Fibroblast of pulmonary artery (primary cell): ENCODE results near the gene SMIM3.
A peak's percentile ranks its signal among the peaks of the same experiment; 100 is the strongest.

Experiments used
- DNase-seq: peaks from one replicate; pipeline ENCODE4 v3.0.0-alpha.2; 2010; ENCODE audit warnings: low read depth
- H3K4me3 ChIP-seq: replicated peaks from 2 replicates; pipeline ENCODE4 v1.5.1; 2011; ENCODE audit warnings: low read depth, mild to moderate bottlenecking, control low read depth, low read length, moderate library complexity
- CTCF ChIP-seq: IDR thresholded peaks from 2 replicates; pipeline ENCODE4 v1.5.1; 2011; ENCODE audit warnings: mild to moderate bottlenecking, control low read depth, low read length, inconsistent platforms; ENCODE audit errors: missing control alignments

The SMIM3 gene

GRCh38 chr5:150758531-150759333, 19.8 kb upstream of the SMIM3 start, which contains the start of gene DCTN4:
DCTN4 (minus strand) TSS chr5:150759017; CDS start chr5:150758993, 24 bp downstream.
- no peak for TF ChIP-seq CTCF
- peak within 1 kb of the TSS; percentile 78 for H3K4me3 ChIP-seq

GRCh38 chr5:150759334-150759583, 19.3 kb upstream of the SMIM3 start:
- TF ChIP-seq CTCF, result no peak
- DNase-seq, result no peak
- peak overlapping the region; percentile 78 for H3K4me3 ChIP-seq

More at GRCh38 chr5:150758531-150759333, 19.8 kb upstream of the SMIM3 start, which contains the start of gene DCTN4:
- peak; percentile 99 for DNase-seq

- peak; percentile 42 for DNase-seq
- TF ChIP-seq CTCF, result no peak
- H3K4me3 ChIP-seq, result no peak overlapping the region
Measured at GRCh38 chr5:150762211-150762610, 16.3 kb upstream of the SMIM3 start.

- no peak for TF ChIP-seq CTCF
- peak; percentile 98 for DNase-seq
- H3K4me3 ChIP-seq, result no peak overlapping the region
Measured at GRCh38 chr5:150763023-150763769, 15.4 kb upstream of the SMIM3 start.

- no peak for DNase-seq
- no peak overlapping the region for H3K4me3 ChIP-seq
- no peak for TF ChIP-seq CTCF
Measured at GRCh38 chr5:150764530-150764929, 14.0 kb upstream of the SMIM3 start.

GRCh38 chr5:150765011-150765798, 13.4 kb upstream of the SMIM3 start:
- TF ChIP-seq CTCF, result no peak
- DNase-seq, result no peak
- no peak overlapping the region for H3K4me3 ChIP-seq
